ES-I3 (cell line): Measurements from ENCODE around the gene DIAPH2.

Source experiments
- H3K36me3 ChIP-seq: 2 replicates; pipeline ENCODE4 v1.6.1; 2013; ENCODE audit warnings: mild to moderate bottlenecking, low read length, control low read depth, moderate library complexity; ENCODE audit not compliant: insufficient read depth
- H3K4me1 ChIP-seq: 2 replicates; pipeline ENCODE4 v1.6.1; 2013; ENCODE audit warnings: mild to moderate bottlenecking, control low read depth, low read length; ENCODE audit not compliant: insufficient read depth
- H3K9ac ChIP-seq: 2 replicates; pipeline ENCODE4 v1.6.1; 2013; ENCODE audit warnings: low read depth, mild to moderate bottlenecking, low read length, moderate library complexity
- H3K9me3 ChIP-seq: 2 replicates; pipeline ENCODE4 v1.6.1; 2013; ENCODE audit warnings: mild to moderate bottlenecking, low read length, moderate library complexity; ENCODE audit not compliant: control insufficient read depth, insufficient read depth

The DIAPH2 gene

DNA sequence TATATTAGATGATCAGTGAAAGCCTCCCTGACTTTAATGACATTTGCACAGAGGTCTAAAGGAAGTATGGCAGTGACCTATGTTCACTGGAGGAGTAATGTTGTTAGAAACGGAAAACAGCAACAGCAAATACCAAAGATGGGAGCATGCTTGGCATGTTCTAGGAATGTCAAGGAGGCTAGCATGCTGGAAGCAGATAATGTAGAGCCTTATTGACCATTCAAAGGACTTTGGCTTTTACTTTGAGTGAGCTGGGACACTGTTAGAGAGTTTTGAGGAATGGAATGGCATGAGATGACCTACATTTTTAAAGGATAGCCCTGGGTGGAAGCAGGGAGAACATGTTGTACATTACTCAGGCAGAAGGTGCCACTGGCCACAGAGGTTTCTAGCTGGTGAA is 205.1 kb downstream of the DIAPH2 start:
- no peaks in the 10 kb centered on the region for H3K36me3 ChIP-seq
- H3K4me1 ChIP-seq = peaks cover 4% of the 10 kb centered on the region; the same call in 1 of the 2 replicates
- H3K9ac ChIP-seq = no peak overlapping the region
- H3K9me3 ChIP-seq = no peaks in the 10 kb centered on the region

DNA sequence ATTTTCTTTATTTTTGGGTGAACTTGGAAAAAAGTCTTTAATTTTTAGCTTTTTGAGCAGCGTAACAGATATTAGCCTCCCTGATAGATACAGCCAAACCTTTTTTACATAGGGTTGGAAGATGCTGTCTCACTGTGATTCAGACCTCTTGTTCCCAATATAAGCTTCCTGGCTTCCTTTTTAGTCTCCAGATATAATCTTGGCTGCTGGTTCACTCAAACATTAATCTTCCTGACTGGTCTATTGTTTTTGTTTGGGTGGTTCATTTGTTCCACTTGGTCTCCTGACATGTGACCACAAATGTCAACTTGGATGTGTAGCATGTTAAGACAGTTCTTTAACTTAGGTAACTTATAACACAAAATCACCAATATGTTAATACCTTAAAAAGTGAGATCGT is 222.1 kb downstream of the DIAPH2 start:
- H3K36me3 ChIP-seq = no peaks in the 10 kb centered on the region
- H3K9me3 ChIP-seq = no peaks in the 10 kb centered on the region
- peaks cover 6% of the 10 kb centered on the region; the same call in 1 of the 2 replicates for H3K4me1 ChIP-seq

DNA sequence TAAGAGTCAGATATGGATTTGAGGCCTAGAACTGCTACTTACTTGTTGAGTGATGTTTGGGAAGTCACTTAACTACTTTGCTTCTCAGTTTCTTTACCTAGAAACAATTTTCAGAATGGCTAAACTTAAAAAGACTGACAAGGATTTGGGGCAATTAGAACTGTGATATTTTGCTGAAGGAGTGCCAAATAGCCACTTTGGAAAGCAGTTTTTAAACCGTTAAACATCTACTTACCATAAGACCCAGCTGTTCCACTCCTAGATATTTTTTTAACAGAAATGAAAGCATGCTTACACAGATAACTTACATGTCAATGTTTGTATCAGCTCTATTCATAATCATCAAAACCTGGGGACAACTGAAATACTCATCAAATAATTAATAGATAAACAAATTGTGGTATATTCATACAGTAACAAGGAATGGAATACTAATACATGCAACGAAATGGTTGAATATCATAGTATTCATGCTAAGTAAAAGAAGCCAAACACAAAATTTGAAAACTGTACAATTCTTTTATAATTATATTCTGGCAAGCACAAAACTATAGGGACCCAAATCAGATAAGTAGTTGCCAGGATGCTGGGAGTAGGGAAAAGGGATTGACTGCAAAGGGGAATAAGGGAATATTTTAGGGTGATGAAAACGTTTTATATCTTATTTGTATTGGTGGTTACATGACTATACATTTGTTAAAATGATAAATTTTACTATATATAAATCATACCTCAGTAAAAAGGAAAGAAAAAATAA is 223.1 kb downstream of the DIAPH2 start:
- no peaks in the 10 kb centered on the region for H3K36me3 ChIP-seq
- no peak overlapping the region for H3K9ac ChIP-seq
- no peaks in the 10 kb centered on the region for H3K9me3 ChIP-seq
- H3K4me1 ChIP-seq = peaks cover 6% of the 10 kb centered on the region; the same call in 1 of the 2 replicates

More for the DNA sequence above, 222.1 kb downstream of the DIAPH2 start:
- H3K9ac ChIP-seq = no peak overlapping the region

DNA sequence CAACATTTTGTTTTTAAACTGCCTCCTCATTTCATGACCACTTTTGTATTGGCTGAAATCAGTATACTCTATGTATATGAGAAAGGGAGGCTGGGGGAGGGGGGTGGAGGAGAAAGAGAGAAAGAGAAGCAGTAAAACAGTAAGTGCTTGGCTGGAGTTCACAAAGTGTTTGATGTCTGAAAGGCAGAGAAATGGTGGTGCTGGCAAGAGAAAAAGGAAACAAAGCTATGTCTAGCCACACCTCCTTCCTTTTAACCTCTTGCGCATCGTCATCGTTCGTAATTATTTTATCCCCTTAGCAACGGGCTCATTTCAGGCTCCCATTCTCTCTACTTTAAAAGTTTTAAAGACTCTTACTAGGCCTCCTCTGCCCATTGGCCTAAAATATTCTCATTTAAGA is 224.6 kb downstream of the DIAPH2 start:
- H3K4me1 ChIP-seq = peaks cover 6% of the 10 kb centered on the region; the same call in 1 of the 2 replicates
- no peaks in the 10 kb centered on the region for H3K9me3 ChIP-seq
- H3K9ac ChIP-seq = no peak overlapping the region
- no peaks in the 10 kb centered on the region for H3K36me3 ChIP-seq

DNA sequence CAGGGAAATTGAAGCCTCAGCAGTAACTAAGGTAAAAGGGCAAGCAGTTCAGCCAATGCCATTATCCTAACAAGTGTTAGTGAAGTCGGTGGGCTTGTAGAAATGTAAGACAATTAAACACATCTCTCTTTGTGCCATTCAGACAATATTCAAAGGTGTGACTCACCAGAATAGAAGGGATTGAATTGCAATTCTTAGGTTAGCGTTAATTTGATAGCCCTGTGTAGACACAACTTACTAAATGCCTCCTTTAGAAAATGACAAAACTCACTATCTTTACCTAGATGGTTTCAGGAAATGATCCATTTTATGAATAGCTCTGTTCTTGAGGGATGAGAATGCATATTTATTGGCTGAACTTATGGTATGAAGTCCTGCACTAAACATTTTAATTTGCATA is 234.2 kb downstream of the DIAPH2 start:
- no peaks in the 10 kb centered on the region for H3K9me3 ChIP-seq
- no peak overlapping the region for H3K9ac ChIP-seq
- no peaks in the 10 kb centered on the region for H3K36me3 ChIP-seq
- H3K4me1 ChIP-seq = peaks cover 12% of the 10 kb centered on the region

DNA sequence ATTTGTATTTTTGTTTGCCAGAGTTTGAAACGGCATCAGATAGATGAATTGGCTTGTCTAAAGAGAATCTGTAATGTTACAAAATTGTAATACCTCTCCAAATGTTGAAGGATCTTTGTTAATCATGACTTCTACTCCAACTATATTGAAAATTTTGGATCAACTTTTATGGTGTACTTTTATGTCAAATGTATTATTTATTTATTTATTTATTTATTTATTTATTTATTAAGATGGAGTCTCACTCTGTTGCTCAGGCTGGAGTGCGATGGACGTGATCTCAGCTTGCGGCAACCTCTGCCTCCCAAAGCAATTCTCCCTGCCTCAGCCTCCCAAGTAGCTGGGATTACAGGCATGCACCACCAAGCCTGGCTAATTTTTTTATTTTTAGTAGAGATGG is 235.0 kb downstream of the DIAPH2 start:
- no peak overlapping the region for H3K9ac ChIP-seq
- no peaks in the 10 kb centered on the region for H3K9me3 ChIP-seq
- peaks cover 12% of the 10 kb centered on the region for H3K4me1 ChIP-seq
- no peaks in the 10 kb centered on the region for H3K36me3 ChIP-seq

DNA sequence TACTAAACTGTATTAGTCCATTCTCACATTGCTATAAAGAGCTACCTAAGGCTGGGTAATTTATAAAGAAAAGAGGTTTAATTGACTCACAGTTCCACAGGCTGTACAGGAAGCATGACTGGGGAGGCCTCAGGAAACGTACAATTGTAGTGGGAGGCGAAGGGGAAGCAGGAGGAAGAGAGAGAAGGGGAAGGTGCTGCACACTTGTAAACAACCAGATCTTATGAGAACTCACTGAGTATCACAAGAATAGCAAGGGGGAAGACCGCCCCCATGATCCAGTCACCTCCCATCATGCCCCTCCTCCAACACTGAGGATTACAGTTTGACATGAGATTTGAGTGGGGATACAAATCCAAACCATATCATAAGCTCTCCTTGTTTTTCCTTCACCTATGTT is 239.9 kb downstream of the DIAPH2 start:
- Histone ChIP-seq H3K36me3 (no peaks in the 10 kb centered on the region), H3K9ac (no peak overlapping the region), H3K9me3 (no peaks in the 10 kb centered on the region), H3K4me1 (peaks cover 5% of the 10 kb centered on the region)

DNA sequence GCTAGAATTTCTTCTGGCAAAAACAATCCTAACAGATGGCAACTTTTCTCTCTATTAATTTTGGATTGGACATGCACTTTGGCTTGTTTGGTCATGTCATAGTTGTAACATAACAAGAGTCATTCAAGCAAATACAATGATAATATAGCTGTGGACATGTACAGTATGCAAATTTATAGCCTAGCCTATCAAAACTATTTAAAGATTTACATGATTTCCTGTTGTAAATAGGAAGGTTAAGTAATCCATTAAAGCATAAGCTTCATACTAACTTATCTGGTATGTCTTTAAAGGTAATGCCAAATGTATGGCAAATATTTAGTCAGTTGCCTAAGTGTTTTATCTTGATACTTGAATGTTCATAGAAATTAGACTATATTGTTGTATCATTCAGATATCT is 244.4 kb downstream of the DIAPH2 start:
- Histone ChIP-seq H3K4me1 (peaks cover 8% of the 10 kb centered on the region; the same call in 1 of the 2 replicates), H3K9ac (no peak overlapping the region), H3K36me3 (no peaks in the 10 kb centered on the region), H3K9me3 (no peaks in the 10 kb centered on the region)

DNA sequence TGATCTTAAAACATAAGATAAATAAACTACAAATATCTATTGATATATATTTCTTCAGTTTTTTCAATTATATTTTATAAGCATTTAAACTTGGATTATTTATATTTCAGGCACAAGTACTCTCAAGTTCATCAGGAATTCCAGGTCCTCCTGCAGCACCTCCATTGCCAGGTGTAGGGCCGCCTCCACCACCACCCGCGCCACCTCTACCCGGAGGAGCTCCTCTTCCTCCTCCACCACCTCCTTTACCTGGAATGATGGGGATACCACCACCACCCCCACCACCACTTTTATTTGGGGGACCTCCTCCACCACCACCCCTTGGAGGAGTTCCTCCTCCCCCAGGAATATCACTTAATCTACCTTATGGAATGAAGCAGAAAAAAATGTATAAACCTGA is 273.1 kb downstream of the DIAPH2 start:
- H3K36me3 ChIP-seq = no peaks in the 10 kb centered on the region

DNA sequence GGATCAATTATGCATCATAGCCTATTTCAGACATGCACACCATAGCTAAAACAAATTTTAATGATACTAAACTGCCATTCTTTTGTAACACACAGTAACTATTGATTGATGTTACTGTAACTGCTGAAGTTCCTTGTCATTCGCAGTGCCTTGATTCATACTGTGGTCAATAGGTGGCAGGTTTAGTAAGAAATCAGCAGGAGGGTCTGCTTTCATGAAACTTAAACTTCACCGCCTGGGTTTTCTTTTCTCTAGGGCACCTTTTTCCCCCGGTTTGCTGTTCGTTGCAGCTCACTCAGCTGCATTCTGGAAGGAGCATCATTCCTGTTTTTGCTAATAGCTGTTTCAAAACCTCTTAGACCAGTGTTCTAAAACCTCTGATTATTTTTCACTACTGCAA is 287.2 kb downstream of the DIAPH2 start:
- no peaks in the 10 kb centered on the region for H3K36me3 ChIP-seq
- H3K9me3 ChIP-seq = no peaks in the 10 kb centered on the region
- no peak overlapping the region for H3K9ac ChIP-seq
- no peaks in the 10 kb centered on the region; the same call in 1 of the 2 replicates for H3K4me1 ChIP-seq

More for the DNA sequence above, 273.1 kb downstream of the DIAPH2 start:
- H3K9me3 ChIP-seq = peaks cover 4% of the 10 kb centered on the region
- H3K4me1 ChIP-seq = no peaks in the 10 kb centered on the region
- no peak overlapping the region for H3K9ac ChIP-seq

DNA sequence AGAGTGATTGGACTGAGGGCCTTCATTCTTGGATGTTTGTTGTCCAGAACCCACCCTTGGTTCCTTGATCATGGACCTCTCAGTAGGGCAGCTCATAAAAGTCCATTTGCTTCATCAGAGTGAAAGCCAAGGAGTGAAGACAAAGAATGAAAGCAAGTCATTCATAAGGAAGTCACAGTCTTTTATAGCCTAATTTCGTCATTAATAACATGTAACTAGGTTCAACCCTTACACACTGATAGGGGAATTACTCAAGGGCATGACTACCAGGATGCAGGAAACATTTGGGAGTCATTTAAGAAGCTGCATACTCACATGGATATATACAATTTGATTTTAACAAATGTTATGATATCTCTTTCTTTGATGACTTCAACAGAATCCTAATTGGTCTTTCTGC is 294.3 kb downstream of the DIAPH2 start:
- no peaks in the 10 kb centered on the region for H3K4me1 ChIP-seq
- H3K9ac ChIP-seq = no peak overlapping the region
- H3K9me3 ChIP-seq = no peaks in the 10 kb centered on the region
- no peaks in the 10 kb centered on the region for H3K36me3 ChIP-seq

DNA sequence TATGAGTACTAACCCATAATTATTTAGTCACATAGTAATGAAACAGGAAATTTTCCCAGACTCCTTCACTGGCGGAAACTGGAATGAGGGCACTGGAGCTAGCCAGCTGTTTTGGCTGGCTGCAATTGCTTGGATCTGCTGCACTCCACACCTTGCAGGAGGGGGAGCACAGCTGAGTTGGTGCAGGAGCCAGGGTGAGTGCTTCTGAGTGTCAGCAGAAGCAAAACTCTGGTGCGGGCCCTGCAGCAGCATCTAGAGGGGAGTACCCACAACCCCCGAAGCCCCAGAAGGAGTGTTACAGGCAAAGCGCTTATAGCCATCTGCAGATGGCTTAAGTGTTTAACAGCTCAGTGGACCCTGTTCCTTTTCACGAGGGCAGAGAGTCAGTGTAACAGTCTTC is 295.1 kb downstream of the DIAPH2 start:
- no peaks in the 10 kb centered on the region for H3K36me3 ChIP-seq
- no peaks in the 10 kb centered on the region for H3K4me1 ChIP-seq
- no peak overlapping the region for H3K9ac ChIP-seq
- H3K9me3 ChIP-seq = no peaks in the 10 kb centered on the region

DNA sequence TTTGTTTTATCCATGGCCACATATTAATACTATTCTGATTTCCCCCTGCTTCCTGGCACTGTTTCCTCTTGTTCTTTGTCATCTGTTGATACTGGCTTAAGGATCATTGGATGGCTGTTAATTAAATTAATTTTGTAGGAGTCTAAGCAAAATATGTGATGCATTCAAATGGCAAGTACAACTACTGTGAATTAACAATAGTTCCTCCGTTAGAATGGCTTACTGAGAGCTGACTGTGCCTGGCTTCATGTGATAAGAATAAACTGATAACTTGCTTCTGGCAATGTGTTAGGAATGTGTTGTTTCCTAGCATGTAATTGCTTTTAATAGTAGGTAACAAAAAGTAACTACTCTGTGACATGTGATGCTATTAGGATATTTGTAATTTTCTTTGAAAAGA is 297.5 kb downstream of the DIAPH2 start:
- Histone ChIP-seq H3K36me3 (no peaks in the 10 kb centered on the region), H3K4me1 (no peaks in the 10 kb centered on the region), H3K9ac (no peak overlapping the region), H3K9me3 (no peaks in the 10 kb centered on the region)

DNA sequence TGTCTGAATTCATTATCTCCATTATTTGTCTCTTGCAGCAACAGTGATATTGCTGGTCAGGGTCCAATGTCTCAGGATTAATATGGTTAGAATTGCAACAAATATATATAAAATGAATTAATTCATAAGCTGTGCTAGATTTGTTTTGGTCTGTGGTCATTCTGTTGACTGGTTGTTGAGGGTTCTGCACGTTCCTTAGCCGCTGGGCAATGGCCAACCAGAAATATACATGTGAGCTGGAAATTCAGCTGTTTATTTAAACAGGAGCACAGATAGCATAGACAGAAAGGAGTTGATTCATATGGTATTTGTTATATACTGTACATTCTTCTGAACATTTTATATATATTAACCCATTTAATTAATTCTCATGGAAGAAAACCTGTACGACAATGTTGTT is 299.9 kb downstream of the DIAPH2 start:
- H3K36me3 ChIP-seq = no peaks in the 10 kb centered on the region
- H3K4me1 ChIP-seq = no peaks in the 10 kb centered on the region
- no peaks in the 10 kb centered on the region for H3K9me3 ChIP-seq

DNA sequence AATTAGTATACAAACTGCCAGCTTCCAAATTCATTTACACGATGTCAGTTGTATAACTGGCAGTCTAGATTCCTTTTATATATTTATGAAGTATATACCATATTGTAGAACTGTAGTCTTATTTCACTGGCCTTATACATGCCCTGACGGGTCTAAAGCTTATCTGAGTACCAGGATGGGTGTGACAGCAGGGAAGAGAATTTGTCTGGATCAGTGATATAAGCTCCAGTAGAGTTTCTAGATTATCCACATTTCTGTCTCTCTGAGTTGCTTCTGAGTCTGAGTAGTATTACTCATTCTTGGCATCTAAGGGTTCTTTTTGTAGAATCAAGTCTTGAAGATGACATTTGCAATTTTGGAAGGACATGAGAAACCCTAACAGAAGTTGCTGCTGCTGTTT is 300.4 kb downstream of the DIAPH2 start:
- H3K4me1 ChIP-seq = no peaks in the 10 kb centered on the region
- no peaks in the 10 kb centered on the region for H3K36me3 ChIP-seq
- no peaks in the 10 kb centered on the region for H3K9me3 ChIP-seq
- H3K9ac ChIP-seq = no peak overlapping the region

More for the DNA sequence above, 299.9 kb downstream of the DIAPH2 start:
- H3K9ac ChIP-seq = no peak overlapping the region
